ENCODE data around the gene PKMYT1. TPM values are rescaled to one million over a fixed set of nuclear protein-coding genes. Genes with fewer than 3 reads are reported as not detected.

The PKMYT1 gene
- polyA plus RNA-seq, 1 donor = 22.0 TPM

DNA sequence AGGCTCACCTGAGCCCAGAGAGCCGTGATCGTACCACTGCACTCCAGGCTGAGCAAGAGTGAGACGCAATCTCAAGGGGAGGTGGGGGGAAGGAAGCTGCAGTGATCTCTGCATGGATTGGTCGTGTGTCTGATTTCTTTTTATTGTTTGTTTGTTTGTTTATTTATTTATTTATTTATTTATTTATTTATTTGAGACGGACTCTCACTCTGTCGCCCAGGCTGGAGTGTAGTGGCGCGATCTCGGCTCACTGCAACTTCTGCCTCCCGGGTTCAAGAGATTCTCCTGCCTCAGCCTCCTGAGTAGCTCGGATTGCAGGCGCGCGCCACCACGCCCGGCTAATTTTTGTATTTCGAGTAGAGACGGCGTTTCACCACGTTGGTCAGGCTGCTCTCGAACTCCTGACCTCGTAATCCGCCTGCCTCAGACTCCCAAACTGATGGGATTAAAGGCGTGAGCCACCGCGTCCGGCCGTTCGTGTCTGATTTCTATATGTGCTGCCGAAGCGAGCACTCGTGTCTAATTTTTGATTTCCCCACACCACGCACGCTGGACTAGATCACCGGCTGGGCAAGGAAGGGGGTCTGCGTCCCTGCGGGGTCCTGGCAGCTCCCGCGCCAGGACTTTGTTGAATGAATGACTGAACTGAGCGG is 39.5 kb upstream of the PKMYT1 start:
- no peak for DNase-seq

DNA sequence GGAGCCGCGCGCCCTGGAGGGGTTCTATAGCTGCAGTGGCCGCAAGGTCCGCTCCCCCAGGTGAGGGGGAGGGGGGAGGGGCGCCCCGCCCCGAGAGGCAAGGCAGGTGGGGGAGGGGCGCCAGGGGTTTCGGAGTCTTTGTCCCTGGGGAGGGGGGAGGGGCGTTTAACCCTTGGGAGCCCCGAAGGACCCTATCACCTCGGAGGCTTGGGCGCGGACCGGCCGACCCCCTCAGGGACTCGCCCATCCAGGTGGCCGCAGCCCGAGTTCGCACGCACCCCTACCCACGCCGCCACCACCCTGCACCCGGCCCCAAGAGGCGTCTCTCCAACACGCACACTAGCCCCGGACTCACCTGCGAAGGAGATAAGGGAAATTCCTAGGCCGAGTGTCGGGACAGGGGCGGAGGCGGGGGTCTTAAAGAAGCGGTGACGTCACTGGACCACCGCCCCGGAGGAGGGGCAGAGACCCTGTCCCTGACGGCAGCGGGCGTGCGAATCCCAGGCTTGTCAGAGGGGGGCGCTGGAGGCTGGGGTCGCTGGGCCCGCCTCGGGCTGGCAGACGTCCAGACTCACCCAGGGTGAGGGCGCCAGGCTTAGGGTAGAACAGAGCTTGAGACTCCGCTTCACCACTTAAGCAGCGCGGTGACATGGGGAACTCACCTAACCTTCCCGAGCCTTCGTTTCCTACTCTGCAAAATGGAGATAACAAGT is 37.7 kb upstream of the PKMYT1 start, which contains the start of gene CLDN6:
TSS of gene CLDN6 (minus strand) at position 390 of the 713 bp plus-strand sequence. CDS start 2,162 bp downstream, outside the sequence.
- DNase-seq = no peak

DNA sequence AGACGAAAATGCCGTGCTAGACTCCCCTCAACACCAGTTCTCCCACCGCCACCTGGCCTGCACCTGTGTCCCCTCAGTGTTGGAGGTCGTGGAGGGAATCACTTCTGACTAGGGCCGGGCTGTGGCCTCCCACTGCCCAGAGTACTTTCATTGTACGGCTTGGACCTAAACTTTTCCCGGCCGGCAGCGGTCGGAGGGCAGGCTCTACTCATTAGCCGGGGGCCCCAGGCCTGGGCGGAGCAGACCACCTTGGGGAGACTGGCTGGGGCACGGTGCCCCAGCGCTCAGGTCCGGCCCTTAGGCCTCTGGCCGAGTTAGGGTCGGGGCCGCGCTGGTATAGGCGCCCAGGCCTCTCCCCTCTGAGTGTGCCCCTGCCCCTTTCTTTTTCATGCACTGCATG is 37.1 kb upstream of the PKMYT1 start:
- DNase-seq = no peak

DNA sequence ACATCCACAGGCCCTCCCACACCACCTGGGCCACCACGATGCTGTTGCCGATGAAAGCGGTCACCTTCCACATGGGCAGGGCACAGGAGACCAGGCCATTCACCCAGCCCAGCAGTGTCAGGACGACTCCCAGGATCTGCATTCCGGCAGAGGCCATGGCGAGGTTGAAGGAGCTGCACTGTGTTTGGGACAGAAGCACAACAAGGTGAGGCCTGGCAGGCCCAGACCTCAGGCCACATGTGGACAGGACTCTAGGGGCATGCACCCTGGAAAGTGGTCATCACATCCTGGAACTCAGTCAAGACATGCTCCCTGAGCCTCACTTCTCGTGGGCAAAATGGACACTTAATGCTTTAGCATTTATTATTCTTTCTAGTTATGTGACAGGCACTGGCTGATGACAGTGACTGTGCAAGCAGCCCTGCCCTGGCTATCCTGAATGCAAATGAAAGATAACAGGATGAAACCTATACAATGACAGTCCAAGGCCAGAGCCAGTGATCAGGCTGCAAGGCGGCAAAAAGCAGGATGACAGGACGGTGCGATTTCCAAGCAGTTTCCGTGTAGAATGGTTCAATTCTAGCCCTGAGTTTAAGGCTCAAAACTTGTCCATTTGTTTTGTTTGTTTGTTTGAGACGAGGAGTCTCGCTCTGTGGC is 35.7 kb upstream of the PKMYT1 start:
- no peak for DNase-seq

DNA sequence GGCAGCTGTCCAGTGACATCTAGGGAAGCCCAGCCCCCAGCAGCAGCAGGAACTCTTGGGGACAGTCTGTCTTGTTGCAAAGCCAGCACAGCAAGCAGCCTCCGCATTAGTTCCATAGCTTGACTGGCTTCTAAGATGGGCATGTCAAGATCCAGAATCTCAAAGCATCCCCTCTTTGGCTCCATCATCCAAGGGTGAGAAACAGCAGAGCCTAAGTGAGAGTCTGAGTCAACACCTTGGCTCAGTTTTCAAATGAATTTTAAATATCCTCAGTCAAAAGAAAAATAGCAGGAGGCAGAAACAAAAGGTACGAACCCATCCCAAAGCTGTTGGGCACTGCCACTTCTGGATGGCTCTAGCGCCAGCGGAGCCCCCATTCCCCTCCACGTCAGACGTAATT is 34.7 kb upstream of the PKMYT1 start:
- DNase-seq = no peak

DNA sequence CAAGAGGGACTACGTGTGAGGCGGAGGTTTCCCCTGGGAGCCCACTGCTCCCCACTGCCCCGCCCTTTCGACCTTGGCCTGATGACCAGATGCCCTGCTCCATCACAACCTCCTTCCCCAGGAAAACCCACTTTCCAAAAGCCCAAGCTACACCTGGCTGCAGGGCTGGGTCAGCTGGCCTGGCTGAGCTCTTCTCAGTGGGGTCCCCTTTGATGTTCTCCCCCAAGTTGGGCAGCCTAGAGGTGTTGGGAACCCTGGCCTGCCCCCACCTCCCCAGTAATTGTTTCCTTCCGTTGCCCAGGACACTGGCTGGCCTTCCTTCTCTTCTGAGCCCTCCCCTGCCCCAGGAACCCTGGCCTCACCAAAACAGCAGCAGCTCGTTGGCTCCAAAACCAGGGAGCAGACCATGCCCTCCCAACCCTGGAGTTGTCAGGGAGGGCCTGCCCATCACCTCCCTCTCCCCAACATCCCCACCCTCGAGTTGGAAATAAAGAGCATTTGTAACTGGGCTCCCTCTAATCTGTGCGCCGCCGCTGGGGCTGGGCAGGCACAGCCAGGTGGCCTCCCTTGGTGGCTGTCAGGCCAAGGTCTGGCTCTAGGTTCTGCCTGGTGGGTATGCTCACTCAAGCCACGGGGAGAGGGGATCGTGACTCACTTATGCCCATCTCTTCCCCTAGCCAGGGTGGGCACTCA is 33.9 kb upstream of the PKMYT1 start:
- DNase-seq = no peak

DNA sequence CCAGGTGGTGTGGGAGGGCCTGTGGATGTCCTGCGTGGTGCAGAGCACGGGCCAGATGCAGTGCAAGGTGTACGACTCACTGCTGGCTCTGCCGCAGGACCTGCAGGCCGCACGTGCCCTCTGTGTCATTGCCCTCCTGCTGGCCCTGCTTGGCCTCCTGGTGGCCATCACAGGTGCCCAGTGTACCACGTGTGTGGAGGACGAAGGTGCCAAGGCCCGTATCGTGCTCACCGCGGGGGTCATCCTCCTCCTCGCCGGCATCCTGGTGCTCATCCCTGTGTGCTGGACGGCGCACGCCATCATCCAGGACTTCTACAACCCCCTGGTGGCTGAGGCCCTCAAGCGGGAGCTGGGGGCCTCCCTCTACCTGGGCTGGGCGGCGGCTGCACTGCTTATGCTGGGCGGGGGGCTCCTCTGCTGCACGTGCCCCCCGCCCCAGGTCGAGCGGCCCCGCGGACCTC is 33.3 kb upstream of the PKMYT1 start:
- DNase-seq = no peak

DNA sequence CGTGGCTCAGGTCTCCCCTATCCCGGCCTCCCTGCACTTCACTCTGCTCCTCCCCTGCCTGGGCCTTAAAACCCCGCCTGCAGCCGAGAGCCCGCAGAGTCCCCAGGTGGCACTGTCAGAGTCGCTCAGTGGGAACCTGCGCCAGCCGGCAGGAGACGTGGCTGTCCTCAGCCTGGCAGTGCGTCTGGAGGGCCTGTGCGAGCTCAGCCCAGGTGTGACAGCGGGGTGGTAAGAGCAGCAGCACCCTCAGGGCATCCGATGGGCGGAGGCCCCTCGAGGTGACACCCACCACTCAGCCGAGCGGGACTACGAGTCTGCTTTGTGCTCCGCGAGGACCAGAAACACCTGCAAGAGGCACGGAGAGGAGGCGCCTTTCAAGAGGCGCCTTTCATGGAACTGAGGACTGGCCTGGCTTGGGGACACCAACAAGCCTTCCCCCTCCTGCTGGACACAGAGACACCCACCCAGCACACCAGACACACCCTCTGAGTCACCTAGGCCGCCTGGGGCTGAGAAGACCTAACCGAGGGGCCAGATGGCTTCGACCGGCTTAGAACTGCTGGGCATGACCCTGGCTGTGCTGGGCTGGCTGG is 32.7 kb upstream of the PKMYT1 start, which contains the start of gene CLDN9:
TSS of gene CLDN9 (plus strand) at position 96 of the 593 bp plus-strand sequence. CDS start at position 536, 440 bp downstream.
- no peak for DNase-seq

DNA sequence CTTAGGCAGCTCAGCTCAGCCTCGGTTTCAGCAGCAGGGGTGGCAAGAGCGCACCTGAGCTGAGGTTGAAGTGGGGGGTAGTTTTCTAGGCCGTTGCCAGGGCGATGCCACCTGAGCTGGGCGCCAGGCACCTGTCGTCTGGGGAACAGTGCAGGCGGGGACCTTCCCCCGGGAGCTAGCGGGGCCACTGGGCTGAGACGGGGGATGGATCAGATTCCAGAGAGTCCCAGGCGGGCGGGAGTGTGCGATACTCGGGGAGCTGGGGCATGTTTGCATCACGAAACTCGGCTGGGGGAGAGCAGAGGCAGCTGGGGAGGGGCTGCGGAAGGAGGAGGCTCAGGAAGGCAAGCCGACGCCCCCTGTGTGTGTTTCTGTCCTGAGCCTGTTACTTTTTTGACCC is 32.0 kb upstream of the PKMYT1 start:
- peak; percentile 77 for DNase-seq

DNA sequence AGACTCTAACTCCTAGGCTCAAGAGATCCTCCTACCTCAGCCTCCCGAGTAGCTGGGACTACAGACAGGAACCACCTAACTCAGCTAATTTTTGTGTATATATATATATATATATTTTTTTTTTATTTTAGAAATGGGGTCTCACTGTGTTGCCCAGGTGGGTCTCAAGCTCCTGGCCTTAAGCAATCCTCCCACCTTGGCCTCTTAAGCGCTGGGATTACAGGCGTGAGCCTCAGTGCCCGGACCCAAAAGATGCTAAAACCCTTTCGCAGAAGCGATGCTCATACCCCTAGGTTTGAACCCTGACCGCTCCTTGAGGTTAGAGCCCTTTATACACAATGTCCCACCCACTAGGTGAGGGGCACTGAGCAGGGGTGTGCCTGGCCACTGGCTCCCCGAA is 30.3 kb upstream of the PKMYT1 start:
- no peak for DNase-seq

DNA sequence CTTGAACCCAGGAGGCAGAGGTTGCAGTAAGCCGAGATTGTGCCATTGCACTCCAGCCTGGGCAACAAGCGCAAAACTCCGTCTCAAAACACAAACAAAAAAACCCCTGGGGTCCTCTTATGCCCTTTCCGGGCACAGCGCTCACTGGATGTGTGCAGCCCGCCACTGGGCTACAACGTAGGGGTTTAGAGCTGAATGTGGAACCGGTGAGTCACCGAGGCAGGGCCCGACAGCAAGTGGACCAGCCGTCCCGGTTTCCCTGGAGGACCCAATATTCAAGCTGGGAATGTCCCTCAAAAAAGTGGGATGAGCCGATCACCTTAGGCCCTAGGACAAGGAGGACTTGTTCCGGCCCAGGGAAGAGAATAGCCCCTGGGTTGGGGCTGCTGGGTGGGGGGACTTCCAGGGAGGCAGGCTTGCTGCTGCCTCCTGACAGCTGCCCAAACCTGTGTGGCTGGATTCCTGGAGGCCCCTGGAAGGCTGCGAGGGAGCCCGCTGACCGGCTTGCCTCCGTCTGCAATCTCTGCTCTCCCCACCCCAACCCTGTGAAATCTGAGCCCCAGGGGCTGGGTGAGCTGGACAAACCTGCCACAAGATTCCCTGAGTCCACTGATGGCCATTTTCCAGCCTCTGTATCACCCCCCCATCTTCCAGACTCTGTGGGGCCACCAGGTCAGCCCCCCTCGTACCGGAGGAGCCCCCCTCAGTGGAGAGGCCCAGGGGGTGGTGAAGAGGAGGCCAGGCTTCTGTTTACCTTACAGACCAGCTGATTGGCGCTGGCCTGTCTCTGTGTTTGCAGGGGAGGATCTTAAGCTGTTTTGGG is 29.5 kb upstream of the PKMYT1 start:
- peak; percentile 81 for DNase-seq

DNA sequence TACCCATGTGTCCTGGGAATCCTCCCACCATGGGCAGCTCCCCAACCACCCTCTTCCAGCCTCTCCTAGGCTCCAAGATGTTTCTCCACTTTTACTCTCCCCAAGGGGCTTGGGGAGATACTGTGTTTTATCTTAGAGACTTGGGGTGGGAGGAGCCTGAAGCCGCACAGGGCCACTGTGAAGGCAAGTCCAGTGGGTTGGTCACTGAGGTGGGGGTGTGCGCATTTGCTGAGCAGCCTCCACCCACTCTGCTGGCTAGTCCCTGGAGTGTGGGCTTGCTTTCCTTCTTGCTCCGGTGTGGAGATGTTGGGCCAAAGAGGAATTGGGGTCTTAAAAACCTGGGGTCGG is 28.4 kb upstream of the PKMYT1 start:
- no peak for DNase-seq

DNA sequence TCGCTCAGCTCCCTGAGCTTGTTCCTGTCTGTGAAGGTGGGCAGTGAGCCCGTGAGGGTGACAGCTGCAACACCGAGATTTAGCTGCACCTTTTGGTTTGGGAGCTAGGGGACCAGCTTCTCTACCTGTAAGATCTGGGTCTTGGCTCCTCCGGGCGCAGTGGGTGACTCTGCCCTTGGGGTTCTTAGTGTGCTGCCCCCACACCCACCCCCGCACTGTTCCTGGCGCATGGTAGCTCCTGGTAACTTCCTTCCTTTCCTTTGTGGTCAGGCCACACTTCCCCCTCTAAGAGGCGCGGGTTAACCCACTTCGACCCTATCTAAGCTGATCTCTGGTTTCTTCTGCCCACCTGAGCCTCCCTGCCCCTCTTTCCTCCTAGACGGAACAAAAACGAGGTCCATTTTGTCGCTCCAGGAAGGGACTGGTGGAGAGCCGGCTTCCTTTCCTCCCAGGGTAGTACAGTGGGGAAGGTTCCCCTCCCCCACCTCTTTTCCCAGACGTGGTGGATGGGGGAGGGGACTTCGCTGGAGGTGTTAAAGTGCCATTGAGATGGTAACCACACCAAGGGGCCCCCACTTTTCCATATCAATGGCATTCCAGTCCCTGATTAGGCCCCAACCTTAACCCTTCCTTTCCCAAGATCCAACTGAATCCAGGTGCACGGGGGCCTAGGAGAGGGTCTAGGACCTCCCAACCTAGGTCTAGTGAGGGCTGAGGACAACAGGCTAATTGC is 27.9 kb upstream of the PKMYT1 start:
- no peak for DNase-seq

DNA sequence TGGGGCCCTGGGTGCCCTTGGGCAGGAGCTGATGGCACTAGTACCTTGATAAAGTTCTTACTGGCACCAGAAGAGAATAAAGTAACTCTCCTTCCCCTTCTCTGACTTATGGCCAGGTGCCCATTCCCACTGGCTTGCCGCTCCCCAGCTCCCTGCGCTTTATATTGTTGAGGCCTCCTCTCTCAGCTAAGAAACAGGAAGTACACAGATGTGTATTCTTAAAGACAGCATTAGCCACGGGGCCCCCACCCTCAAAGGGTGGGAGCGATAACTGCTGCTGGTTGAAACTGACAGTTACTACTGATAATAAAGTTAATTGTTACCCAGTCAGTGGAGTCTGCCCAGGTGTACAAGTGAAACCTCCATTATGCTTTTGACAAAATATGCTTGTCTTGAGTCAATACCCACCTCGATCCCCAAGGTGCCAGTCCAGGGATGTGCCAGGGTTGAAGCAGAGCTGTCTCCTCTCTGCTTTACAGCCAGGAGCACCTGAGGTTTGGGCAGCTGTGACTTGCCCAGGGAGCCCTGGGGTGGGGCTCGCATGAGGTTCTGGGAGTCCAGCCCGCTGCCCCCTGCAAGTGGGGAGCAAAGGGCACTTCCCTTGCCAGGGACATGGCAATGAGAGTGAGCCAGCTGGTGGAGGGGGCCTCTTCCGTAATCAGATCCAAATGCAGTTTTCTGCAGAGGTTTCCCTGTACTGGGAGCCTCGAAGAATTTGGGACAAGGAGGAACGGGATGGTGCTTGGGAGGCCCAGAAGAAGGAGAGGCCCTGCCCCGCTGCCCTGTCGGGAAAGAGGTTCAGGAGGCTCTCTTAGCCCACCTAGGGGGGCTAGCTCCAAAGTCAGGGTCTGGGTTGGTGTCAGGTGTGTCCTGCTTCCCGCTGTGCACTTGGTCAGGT is 27.1 kb upstream of the PKMYT1 start:
- DNase-seq = no peak

DNA sequence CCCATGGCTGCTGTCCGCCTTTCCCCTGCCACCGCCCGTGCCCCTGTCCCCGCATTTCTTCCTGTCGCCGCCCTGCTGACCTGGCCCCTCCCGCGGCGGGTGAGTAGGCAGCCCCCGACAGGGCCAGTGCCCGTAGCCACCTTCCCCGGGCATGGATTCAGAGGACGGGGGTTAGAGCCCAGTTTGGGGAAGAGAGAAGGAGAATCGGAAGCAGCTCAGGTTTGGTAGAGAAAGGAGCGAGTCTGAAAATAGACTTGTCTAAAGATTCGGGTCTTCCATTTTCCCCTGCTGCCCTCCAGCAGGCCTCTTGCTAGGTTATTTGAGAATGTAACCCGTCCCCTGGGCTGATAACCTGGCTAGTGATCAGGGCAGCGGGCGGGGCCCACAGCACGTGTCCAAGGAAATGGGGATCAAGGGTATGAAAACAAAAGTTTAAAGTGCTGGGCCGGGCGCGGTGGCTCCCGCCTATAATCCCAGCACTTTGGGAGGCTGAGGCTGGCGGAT is 24.6 kb upstream of the PKMYT1 start:
- DNase-seq = no peak

DNA sequence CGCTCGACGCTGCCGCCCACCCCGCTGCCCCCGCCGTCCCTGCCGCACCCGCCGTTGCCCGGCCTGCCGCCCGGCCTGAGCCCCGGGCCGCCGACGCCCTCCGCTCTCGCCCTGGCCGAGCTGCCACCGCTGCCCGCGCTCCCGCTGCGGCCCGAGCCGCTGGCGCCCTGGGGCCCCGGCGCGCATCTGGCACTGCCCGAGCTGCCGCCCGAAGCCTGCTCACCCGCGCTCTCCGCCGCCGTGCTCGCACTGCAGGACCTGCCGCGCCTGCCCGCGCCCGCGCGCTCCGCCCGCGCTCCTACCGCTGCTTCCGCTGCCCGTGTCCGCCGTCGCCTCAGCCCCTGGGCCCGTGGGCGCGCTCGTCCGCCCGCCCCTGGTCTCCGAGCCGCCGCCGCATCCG is 24.1 kb upstream of the PKMYT1 start:
- DNase-seq = no peak

DNA sequence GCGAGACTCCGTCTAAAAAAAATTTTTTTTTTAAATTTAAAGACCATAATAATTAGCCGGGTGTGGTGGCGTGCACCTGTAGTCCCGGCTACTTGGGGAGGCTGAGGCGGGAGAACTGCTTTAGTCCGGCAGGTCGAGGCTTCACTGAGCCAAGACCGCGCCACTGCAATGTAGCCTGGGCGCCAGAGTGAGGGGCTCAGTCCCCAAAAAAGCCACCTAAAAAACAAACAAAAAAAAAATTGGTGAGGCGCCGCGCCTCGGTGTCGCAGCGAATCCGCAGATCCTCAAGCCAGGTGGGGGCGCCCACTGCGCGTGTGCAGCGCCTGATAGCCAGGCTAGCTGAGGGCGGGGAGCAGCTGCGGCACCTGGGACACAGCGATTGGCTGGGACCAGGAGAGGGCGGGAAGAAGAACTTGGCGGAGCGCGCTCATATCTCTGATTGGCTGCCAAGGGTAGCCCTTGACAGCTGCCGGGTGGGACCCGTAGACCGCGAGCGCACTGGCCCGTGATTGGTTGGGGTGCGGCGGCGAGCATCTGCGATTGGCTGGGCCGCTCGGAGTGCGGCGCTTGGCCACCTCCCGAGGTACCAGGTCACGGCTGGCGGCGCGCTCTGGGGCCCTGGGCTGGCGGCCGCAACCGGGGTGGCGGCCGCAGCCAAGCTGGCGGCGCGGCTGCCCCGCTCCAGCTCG is 23.5 kb upstream of the PKMYT1 start:
- DNase-seq = peak; percentile 96

DNA sequence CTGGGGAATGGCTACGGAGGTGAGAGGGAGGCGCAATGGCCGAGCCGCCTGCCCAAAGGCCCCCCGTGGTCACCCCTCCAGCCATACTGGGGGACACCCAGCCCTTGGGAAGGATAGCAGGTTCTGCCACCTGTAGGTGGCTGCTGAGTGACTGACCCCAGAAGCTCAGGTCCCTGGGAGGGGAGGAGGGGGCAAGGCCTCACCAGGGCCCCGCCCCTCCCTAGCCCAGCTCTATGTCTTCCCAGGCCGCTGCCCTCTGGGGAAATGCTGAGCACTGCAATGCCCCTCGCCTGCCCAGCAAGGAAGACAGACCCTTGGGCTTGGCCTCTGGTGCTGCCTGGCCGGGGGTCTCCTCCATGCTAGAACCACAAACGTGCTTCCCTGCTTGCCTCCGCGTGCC is 21.1 kb upstream of the PKMYT1 start:
- no peak for DNase-seq

DNA sequence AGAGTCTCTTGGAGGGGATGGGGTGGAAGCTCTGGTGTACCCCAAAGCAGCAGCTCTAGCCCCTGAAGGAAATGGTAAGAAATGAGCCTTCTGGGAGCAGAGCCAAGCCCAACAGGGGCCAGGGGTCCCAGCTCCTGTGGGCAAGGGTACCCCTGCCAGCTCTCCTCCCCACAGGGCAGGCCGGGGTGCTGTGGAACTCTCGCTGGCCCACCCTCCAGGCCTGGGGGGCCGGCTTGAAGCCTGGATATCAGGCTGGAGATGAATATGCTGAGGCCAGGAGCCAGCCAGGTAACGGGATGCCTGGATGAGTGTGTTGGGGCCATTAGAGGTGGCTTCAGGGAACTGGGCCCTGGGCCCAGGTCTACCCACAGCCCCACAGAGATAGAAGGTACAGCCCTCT is 20.3 kb upstream of the PKMYT1 start:
- DNase-seq = no peak

Data from left kidney (tissue), 2 donors.